ENCODE measurements around the gene C19orf25.

- TF ChIP-seq POU6F1 (CRISPR knock-in tag; IDR thresholded peaks at IDR 0.05; ENCODE audit: borderline replicate concordance, low read depth) (no peak), PPARA (CRISPR knock-in tag; IDR thresholded peaks at IDR 0.05; ENCODE audit: borderline replicate concordance) (no peak), PATZ1 (CRISPR knock-in tag; IDR thresholded peaks at IDR 0.05; ENCODE audit: borderline replicate concordance) (no peak), ZNF70 (CRISPR knock-in tag; IDR thresholded peaks at IDR 0.05) (no peak), CSRNP3 (CRISPR knock-in tag; IDR thresholded peaks at IDR 0.05) (no peak), CREB5 (CRISPR knock-in tag; IDR thresholded peaks at IDR 0.05; ENCODE audit: low read depth) (no peak), ARNTL (CRISPR knock-in tag; IDR thresholded peaks at IDR 0.05; ENCODE audit: borderline replicate concordance, low read depth) (no peak), TCF4 (CRISPR knock-in tag; IDR thresholded peaks at IDR 0.05; ENCODE audit: borderline replicate concordance) (no peak), ZNF565 (CRISPR knock-in tag; conservative IDR thresholded peaks at IDR 0.05; ENCODE audit: low read depth) (no peak)
These were observed 37.4 kb upstream of the C19orf25 start for GRCh38 chr19:1516395-1516753.

Measured in SK-N-SH treated with all-trans-retinoic acid at 6 μM for 48 hours (cell line).